Activated CD8-positive, alpha-beta memory T cell treated with anti-CD3 and anti-CD28 coated beads, Interleukin-2, amount 10 ng/mL, durations not matched to agents 7 days and 5 days (primary cell): ENCODE results near the gene KCNRG. TPM values are rescaled to one million over a fixed set of nuclear protein-coding genes. Genes with fewer than 3 reads are reported as not detected.
A peak's percentile ranks its signal among the peaks of the same experiment; 100 is the strongest.

Source experiments
- ATAC-seq: fragments of 150-1000 bp; cut with Tn5 transposase; one replicate; pipeline ENCODE4 v1.10.0; 2021; ENCODE audit warnings: moderate library complexity
- CTCF ChIA-PET: fragments of 350-600 bp; sonication (Branson Sonifier 250); formaldehyde crosslinking; loops from one replicate; lab custom pipeline; 2021; ENCODE audit warnings: antibody characterized with exemption; lab: Charles Lee
- DNase-seq: peaks from one replicate; pipeline ENCODE4 v3.0.0-alpha.2; 2020
- H3K27ac Mint-ChIP-seq: one replicate; pipeline ENCODE4 v1.8.0; 2021; ENCODE audit warnings: mild to moderate bottlenecking, mixed read lengths
- H3K27me3 Mint-ChIP-seq: one replicate; pipeline ENCODE4 v1.8.0; 2021; ENCODE audit warnings: mixed read lengths
- H3K36me3 Mint-ChIP-seq: one replicate; pipeline ENCODE4 v1.8.0; 2021; ENCODE audit warnings: mild to moderate bottlenecking, mixed read lengths
- H3K4me1 Mint-ChIP-seq: one replicate; pipeline ENCODE4 v1.8.0; 2021; ENCODE audit warnings: mixed read lengths
- H3K4me3 Mint-ChIP-seq: one replicate; pipeline ENCODE4 v1.8.0; 2021; ENCODE audit warnings: mild to moderate bottlenecking, moderate library complexity, mixed read lengths
- H3K9me3 Mint-ChIP-seq: one replicate; pipeline ENCODE4 v1.8.0; 2022; ENCODE audit warnings: low read depth, mixed read lengths
- total RNA-seq, 2 experiments: library from RNA; stranded (reverse); gene quantifications; one replicate each; pipeline ENCODE4 v1.2.3, GENCODE V29; 2021

Gene KCNRG
- total RNA-seq, 2 experiments from 2014 or later = 0.21 TPM; not detected in 1

GRCh38 chr13:49996161-49996915, 18.9 kb upstream of the KCNRG start:
- Mint-ChIP-seq H3K27me3 (no peaks in the 10 kb centered on the region), H3K4me3 (peak overlapping the region; percentile 54), H3K9me3 (no peaks in the 10 kb centered on the region), H3K36me3 (peaks cover 27% of the 10 kb centered on the region), H3K4me1 (peaks cover 27% of the 10 kb centered on the region), H3K27ac (peak overlapping the region; percentile 52)
- ATAC-seq (peak; percentile 73), DNase-seq (peak; percentile 91)
- CTCF ChIA-PET = interaction anchor here (0.6 to 3.3 kb wide), 26 partner anchors 9 to 919 kb away, joined by 3 to 37 read pairs (median 5); partner anchors contain the start of genes KCNRG and SPRYD7

GRCh38 chr13:49996951-49997895, 18.0 kb upstream of the KCNRG start, which contains the start of gene TRIM13:
Gene TRIM13 (plus strand): TSS chr13:49997042. CDS start chr13:50011941, 14,899 bp downstream.
- peaks cover 26% of the 10 kb centered on the region for H3K36me3 Mint-ChIP-seq
- DNase-seq (peak; percentile 89), ATAC-seq (peak; percentile 82)
- H3K4me3 Mint-ChIP-seq = peak within 1 kb of the TSS; percentile 77
- H3K27me3 Mint-ChIP-seq = no peaks in the 10 kb centered on the region
- H3K4me1 Mint-ChIP-seq = peaks cover 30% of the 10 kb centered on the region
- H3K9me3 Mint-ChIP-seq = no peaks in the 10 kb centered on the region
- CTCF ChIA-PET = interaction anchor here (0.6 to 3.3 kb wide), 32 partner anchors 9 to 1009 kb away, joined by 3 to 37 read pairs (median 5); partner anchors contain the start of genes KCNRG and SPRYD7
- H3K27ac Mint-ChIP-seq = peak within 1 kb of the TSS; percentile 87

- ATAC-seq (no peak), DNase-seq (no peak)
- peaks cover 31% of the 10 kb centered on the region for H3K4me1 Mint-ChIP-seq
- CTCF ChIA-PET = interaction anchor here (0.6 to 3.3 kb wide), 28 partner anchors 8 to 1008 kb away, joined by 3 to 37 read pairs (median 5); partner anchors contain the start of genes KCNRG and SPRYD7
- peak overlapping the region; percentile 77 for H3K4me3 Mint-ChIP-seq
- H3K27me3 Mint-ChIP-seq = no peaks in the 10 kb centered on the region
- peak overlapping the region; percentile 67 for H3K27ac Mint-ChIP-seq
- H3K9me3 Mint-ChIP-seq = no peaks in the 10 kb centered on the region
- H3K36me3 Mint-ChIP-seq = peaks cover 28% of the 10 kb centered on the region
These were observed 17.3 kb upstream of the KCNRG start for GRCh38 chr13:49997955-49998354.

GRCh38 chr13:49998714-49999624, 16.3 kb upstream of the KCNRG start:
- CTCF ChIA-PET = interaction anchor here (1.5 to 3.3 kb wide), 7 partner anchors 12 to 916 kb away, joined by 3 to 37 read pairs (median 7); partner anchors contain the start of gene KCNRG
- no peaks in the 10 kb centered on the region for H3K27me3 Mint-ChIP-seq
- DNase-seq (no peak), ATAC-seq (no peak)
- H3K4me1 Mint-ChIP-seq = peaks cover 31% of the 10 kb centered on the region
- no peaks in the 10 kb centered on the region for H3K9me3 Mint-ChIP-seq
- no peak overlapping the region for H3K27ac Mint-ChIP-seq
- peaks cover 31% of the 10 kb centered on the region for H3K36me3 Mint-ChIP-seq
- H3K4me3 Mint-ChIP-seq = no peak overlapping the region

GRCh38 chr13:50001287-50001686, 14.0 kb upstream of the KCNRG start:
- H3K4me1 Mint-ChIP-seq = peaks cover 29% of the 10 kb centered on the region
- CTCF ChIA-PET = interaction anchor here (0.7 to 1.9 kb wide), 4 partner anchors 14 to 74 kb away, joined by 3 to 5 read pairs (median 4); partner anchors contain the start of genes KCNRG and SPRYD7
- ATAC-seq (no peak), DNase-seq (no peak)
- H3K9me3 Mint-ChIP-seq = no peaks in the 10 kb centered on the region
- no peak overlapping the region for H3K4me3 Mint-ChIP-seq
- H3K27ac Mint-ChIP-seq = no peak overlapping the region
- H3K36me3 Mint-ChIP-seq = peaks cover 41% of the 10 kb centered on the region
- no peaks in the 10 kb centered on the region for H3K27me3 Mint-ChIP-seq

GRCh38 chr13:50006426-50007135, 8.7 kb upstream of the KCNRG start:
- Mint-ChIP-seq H3K27me3 (no peaks in the 10 kb centered on the region), H3K36me3 (peaks cover 55% of the 10 kb centered on the region), H3K27ac (no peak overlapping the region), H3K4me3 (no peak overlapping the region), H3K4me1 (peaks cover 8% of the 10 kb centered on the region), H3K9me3 (no peaks in the 10 kb centered on the region)
- CTCF ChIA-PET = interaction anchor here (1.4 kb wide), 1 partner anchor 9 kb away, joined by 4 read pairs; no protein-coding TSS in a partner anchor
- no peak for DNase-seq
- ATAC-seq = no peak

- DNase-seq (no peak), ATAC-seq (no peak)
- peaks cover under 1% of the 10 kb centered on the region for H3K4me1 Mint-ChIP-seq
- H3K36me3 Mint-ChIP-seq = peaks cover 70% of the 10 kb centered on the region
- no peaks in the 10 kb centered on the region for H3K27me3 Mint-ChIP-seq
- no peaks in the 10 kb centered on the region for H3K9me3 Mint-ChIP-seq
- peak overlapping the region; percentile 12 for H3K27ac Mint-ChIP-seq
- CTCF ChIA-PET = interaction anchor here (1.9 kb wide), 1 partner anchor 13 kb away, joined by 5 read pairs; no protein-coding TSS in a partner anchor
- no peak overlapping the region for H3K4me3 Mint-ChIP-seq
These were observed 3.8 kb upstream of the KCNRG start for GRCh38 chr13:50011461-50011860.

GRCh38 chr13:50012396-50013169, 2.7 kb upstream of the KCNRG start:
- no peaks in the 10 kb centered on the region for H3K27me3 Mint-ChIP-seq
- H3K36me3 Mint-ChIP-seq = peaks cover 69% of the 10 kb centered on the region
- H3K4me3 Mint-ChIP-seq = no peak overlapping the region
- no peak for ATAC-seq
- H3K9me3 Mint-ChIP-seq = no peaks in the 10 kb centered on the region
- CTCF ChIA-PET = interaction anchor here (1.9 to 3.6 kb wide), 2 partner anchors 14 to 15 kb away, joined by 5 to 16 read pairs; partner anchors contain the start of gene TRIM13
- DNase-seq = no peak
- H3K27ac Mint-ChIP-seq = no peak overlapping the region
- H3K4me1 Mint-ChIP-seq = peaks cover under 1% of the 10 kb centered on the region

- CTCF ChIA-PET = interaction anchor here (2.4 to 3.6 kb wide), 2 partner anchors 14 to 16 kb away, joined by 5 to 16 read pairs; partner anchors contain the start of gene TRIM13
- Mint-ChIP-seq H3K36me3 (peaks cover 77% of the 10 kb centered on the region), H3K27ac (no peak overlapping the region), H3K27me3 (no peaks in the 10 kb centered on the region), H3K9me3 (no peaks in the 10 kb centered on the region), H3K4me1 (peaks cover 2% of the 10 kb centered on the region), H3K4me3 (no peak overlapping the region)
- ATAC-seq = no peak
- no peak for DNase-seq
These were observed 858 bp upstream of the KCNRG start for GRCh38 chr13:50014386-50014785.

- peaks cover 75% of the 10 kb centered on the region for H3K36me3 Mint-ChIP-seq
- CTCF ChIA-PET = interaction anchor here (2.4 to 3.6 kb wide), 2 partner anchors 15 to 18 kb away, joined by 5 to 16 read pairs; partner anchors contain the start of gene TRIM13
- DNase-seq (no peak), ATAC-seq (no peak)
- no peak overlapping the region for H3K4me3 Mint-ChIP-seq
- H3K4me1 Mint-ChIP-seq = peaks cover 2% of the 10 kb centered on the region
- H3K27ac Mint-ChIP-seq = no peak overlapping the region
- no peaks in the 10 kb centered on the region for H3K27me3 Mint-ChIP-seq
- H3K9me3 Mint-ChIP-seq = no peaks in the 10 kb centered on the region
These were observed 506 bp downstream of the KCNRG start for GRCh38 chr13:50015750-50016149.

- Mint-ChIP-seq H3K27ac (no peak overlapping the region), H3K27me3 (no peaks in the 10 kb centered on the region), H3K9me3 (no peaks in the 10 kb centered on the region), H3K4me1 (peaks cover 2% of the 10 kb centered on the region), H3K36me3 (peaks cover 72% of the 10 kb centered on the region), H3K4me3 (no peak overlapping the region)
- CTCF ChIA-PET = interaction anchor here (2.4 kb wide), 1 partner anchor 16 kb away, joined by 5 read pairs; no protein-coding TSS in a partner anchor
- no peak for DNase-seq
- no peak for ATAC-seq
These were observed 1.2 kb downstream of the KCNRG start for GRCh38 chr13:50016444-50016843.
